ENCODE results near the gene RABGAP1L.
"Not testable (repeated sequence)": the region's sequence is repeated elsewhere in the genome, so short reads cannot be mapped to it uniquely, and the experiment has no call there.

Gene RABGAP1L

DNA sequence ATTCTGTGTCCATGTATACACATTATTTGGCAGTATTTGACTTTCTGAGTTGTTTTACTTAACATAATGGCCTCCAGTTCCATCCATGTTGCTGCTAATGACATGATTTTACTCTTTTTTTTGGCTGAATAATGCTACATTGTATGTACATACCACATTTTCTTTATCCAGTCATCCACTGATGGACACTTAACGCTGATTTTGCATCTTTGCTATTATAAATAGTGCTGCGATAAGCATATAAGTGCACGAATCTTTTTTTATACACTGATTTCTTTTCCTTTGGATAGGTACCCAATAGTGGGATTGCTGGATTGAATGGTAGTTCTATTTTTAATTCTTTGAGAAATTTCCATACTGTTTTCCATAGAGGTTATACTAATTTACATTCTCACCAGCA, 544.0 kb downstream of the RABGAP1L start:
- DNase-seq (ENCODE audit: low read depth in 2 of 2): no peak

DNA sequence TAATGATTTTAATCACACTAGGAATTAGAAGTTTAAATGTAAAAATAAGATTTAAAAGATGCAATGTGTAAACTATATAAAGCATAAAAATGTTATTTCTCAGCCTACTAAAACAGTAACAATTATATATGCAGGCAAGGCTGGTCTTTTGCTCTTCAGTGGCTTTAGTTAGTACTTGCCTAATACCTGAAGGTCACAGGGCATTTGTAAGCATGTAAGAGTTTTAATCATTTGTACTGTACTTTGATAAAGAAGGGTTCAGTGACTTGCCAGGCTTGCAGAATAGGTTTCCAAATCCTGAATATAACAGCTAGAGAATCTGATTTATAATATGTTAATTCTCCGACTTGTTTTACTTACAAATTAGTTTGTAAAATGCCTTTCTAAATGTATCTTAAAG, 545.0 kb downstream of the RABGAP1L start:
- DNase-seq (ENCODE audit: low read depth in 2 of 2): no peak

DNA sequence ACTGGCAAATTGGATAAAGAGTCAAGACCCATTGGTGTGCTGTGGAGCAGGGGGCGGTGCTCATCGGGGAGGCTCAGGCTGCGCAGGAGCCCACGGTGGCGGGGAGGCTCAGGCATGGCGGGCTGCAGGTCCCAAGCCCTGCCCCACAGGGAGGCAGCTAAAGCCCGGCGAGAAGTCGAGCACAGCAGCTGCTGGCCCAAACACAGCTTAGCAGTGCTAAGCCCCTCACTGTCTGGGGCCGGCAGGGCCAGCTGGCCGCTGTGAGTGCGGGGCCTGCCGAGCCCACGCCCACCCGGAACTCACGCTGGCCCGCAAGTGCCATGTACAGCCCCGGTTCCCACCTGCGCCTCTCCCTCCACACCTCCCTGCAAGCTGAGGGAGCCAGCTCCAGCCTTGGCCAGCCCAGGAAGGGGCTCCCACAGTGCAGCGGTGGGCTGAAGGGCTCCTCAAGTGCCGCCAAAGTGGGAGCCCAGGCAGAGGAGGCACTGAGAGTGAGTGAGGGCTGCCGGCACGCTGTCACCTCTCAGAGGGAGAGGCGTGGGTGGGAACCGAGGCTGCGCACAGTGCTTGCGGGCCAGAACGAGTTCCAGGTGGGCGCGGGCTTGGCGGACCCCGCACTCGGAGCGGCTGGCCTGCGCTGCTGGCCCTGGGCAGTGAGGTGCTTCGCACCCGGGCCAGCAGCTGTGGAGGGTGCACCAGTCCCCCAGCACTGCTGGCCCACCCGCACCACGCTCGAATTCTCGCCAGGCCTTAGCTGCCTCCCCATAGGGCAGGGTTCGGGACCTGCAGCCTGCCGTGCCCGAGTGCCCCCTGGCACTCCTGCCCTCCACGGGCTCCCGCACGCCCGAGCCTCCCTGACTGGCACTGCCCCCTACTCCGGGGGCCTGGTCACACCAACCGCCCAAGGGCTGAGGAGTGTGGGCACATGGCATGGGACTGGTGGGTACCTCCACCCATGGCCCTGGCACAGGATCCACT, 551.8 kb downstream of the RABGAP1L start:
- no peak for DNase-seq (ENCODE audit: low read depth in 2 of 2)

DNA sequence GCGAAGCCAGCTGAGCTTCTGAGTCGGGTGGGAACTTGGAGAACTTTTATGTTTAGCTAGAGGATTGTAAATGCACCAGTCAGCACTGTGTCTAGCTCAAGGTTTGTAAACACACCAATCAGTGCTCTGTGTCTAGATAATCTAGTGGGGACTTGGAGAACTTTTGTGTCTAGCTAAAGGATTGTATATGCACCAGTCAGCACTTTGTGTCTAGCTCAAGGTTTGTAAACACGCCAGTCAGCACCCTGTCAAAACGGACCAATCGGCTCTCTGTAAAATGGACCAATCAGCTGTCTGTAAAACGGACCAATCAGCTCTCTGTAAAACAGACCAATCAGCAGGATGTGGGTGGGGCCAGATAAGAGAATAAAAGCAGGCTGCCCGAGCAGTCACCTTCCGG, 552.5 kb downstream of the RABGAP1L start:
- DNase-seq (ENCODE audit: low read depth in 2 of 2): not testable (repeated sequence)

DNA sequence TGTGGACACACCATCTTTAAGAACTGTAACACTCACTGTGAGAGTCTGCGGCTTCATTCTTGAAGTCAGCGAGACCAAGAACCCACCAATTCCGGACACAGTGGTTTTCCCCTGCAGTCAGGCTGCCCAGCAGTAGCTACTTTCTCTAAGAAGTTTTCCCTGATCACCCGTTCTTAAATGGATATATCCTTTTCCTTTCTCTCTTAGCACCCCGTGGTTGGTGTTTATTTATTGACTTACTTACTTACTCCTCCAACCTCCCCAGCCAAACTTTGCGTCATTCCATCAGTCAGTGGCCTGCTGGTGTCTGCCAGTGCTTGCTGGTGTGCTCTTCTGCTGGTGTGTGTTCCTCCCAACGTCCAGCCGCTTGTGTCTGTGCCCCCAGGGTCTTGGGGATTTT, 553.2 kb downstream of the RABGAP1L start:
- DNase-seq (ENCODE audit: low read depth in 2 of 2): no peak

DNA sequence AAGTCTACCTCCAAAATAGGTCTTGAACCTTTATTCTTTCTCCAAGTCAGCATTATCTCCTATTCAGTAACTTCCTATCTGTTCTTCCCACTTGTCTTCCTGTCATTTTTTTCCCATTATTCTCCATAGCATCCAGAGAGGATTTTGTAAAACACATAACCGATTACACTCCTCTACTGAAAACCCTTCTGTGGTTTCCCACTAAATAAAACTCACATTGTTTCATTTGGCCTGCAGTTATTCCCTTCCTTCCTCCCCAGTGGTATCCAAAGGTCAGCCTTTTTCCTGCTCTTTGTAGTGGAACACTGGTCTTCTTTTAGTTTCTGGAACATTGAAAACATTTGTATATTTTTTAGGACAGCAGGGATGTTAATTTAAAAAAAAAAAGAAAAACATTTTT, 554.5 kb downstream of the RABGAP1L start:
- no peak for DNase-seq (ENCODE audit: low read depth in 2 of 2)

DNA sequence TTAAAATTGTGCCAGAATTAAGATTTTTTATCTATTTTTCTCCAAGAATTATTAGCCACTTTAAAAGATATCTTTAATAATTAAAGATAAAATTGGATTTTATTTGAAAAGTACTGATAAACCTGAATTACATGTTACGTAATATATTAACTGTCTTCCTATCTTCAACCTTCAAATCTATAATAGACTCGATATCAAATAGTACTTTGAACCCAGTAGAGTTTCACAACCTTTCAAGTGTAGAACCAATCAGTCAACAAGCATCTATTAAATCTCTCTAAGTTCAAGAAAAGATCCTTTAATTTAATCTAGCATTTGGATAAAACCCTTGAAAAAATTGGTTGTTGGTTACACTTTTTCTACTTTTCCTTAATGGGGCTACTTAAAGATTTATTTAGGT, 559.9 kb downstream of the RABGAP1L start:
- no peak for DNase-seq (ENCODE audit: low read depth in 2 of 2)

DNA sequence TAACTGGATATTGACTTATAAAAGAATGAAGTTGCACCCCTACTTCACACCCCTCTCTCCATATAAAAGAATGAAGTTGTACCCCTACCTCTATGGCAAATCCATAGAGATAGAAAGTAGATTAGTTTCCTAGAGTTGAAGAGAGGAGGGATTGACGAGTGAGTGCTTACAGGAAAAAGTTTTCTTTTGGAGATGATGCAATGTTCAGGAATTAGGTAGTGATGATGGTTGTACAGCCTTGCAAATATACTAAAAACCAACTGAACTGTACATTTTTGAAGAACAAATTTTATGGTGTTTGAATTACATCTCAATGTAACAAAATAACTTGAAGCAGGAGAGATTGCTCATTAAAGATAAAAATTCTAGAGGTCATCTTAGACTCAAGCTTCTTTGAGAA, 561.3 kb downstream of the RABGAP1L start:
- DNase-seq (ENCODE audit: low read depth in 2 of 2): no peak

DNA sequence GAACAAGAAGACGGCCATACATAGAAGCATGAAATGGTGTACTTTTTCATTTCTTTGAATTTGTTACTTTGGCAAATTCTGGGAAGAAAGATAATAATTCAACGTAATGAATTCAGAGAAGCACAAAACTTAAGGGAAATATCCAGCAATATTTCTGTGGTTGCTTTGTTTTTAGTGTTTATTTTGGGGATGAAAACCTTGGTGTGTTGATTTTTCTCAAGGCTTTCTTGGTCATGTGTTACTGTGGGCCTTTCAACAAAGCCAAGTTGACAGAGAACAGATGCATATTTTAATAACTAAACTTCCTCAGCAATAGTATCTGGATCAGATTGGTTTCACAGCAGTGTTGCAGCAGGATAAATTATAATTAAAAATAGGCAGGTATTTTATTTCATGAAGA, 561.9 kb downstream of the RABGAP1L start:
- DNase-seq (ENCODE audit: low read depth in 2 of 2): no peak

DNA sequence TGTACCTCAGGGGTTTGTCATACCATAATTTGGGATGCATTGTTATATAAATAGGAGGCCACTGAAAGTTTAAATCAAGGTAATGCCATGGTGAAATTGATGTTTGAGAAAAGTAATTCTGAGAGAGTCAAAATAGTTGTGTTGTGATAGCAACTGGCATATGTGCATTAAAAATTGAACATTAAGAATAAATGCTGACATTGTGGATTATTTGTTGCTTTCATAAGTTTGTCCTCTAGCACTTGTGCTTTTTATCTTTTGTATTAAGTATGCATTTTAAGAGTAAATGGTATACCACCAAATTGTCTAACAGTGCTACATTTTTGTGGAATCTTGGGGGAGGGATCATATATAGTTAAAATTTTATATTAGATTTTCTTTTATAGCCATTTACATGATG, 564.5 kb downstream of the RABGAP1L start:
- no peak for DNase-seq (ENCODE audit: low read depth in 2 of 2)

DNA sequence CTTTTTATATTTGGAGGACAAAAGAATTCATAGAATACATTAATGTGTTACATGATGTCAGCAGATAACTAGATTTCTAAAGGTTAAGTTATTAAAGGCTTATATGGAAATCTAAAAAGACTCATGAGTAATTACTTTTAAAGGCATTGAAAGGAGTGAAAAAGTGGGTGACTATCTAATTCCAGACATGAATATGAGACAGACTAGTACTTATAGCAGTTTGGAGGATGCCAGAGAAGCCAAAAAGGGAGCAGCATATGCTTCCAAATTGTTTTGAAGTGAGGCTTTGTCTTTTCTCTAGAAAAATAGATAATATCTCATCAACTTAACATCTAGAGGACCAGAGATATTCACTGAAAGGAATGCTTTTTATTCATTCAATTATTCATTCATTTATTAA, 564.9 kb downstream of the RABGAP1L start:
- DNase-seq (ENCODE audit: low read depth in 2 of 2): no peak

DNA sequence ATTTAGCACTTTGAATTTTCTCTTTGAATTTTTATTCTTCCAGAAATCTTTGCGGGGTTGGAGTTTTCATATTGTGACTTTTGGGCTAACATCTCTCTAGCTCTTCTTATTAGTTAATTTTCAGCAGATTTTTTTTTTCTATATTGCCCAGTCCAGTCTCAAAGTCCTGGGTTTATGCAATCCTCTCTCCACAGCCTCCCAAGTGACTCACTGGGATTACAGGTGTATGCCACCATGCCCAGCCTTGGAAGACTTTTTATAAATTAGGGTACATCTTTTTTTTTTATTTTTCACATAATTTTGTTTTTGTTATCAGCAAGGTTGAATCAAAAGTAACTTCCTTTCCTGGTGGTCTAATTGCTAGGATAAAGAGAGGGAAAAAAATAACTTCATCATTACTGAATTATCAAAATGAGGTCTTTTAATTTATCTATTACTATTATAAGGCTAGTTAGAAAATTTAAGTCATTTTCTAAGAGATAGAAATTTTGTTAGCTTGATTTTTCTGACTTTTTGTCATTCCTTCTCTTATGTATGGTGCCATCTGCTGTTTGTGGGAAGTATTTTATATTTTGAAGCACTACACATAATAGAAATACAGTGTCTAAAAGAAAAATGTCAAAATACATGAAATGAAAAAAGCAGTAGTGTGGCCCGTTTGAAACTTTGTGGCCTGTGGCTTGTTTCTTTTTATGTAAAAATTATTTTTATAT, 567.0 kb downstream of the RABGAP1L start:
- DNase-seq (ENCODE audit: low read depth in 2 of 2): no peak

DNA sequence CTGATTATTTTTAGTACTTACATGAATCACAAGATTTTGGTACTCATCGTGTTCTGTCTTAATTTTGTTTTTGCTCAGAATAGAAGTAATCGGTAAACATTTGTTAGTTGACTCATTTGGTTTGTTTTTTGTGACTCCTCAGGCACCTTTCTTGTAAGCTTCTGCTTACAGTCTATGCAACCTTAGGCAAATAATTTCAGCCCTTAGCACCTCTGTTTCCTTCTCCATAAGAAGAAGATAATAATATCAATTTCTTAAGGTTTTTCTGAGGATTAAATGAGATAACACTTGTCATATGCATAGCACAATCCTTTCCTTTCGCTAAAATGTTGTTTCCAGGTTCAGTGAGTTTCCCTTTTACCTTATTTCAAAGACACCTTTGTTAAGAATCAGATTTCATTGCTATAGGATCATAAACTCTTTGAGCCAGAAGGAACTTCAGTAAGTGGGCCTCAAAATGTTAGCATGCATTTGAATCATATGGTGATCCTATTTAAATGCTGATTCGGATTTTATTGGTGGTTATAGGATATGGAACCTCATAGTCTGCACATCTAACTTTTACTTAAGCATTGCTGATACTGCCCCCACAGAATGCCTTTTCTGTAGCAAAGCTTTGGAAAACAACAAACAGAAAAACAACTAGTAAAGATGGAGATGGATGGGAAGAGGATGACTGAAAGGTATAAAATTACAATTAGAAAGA, 567.7 kb downstream of the RABGAP1L start:
- no peak for DNase-seq (ENCODE audit: low read depth in 2 of 2)

DNA sequence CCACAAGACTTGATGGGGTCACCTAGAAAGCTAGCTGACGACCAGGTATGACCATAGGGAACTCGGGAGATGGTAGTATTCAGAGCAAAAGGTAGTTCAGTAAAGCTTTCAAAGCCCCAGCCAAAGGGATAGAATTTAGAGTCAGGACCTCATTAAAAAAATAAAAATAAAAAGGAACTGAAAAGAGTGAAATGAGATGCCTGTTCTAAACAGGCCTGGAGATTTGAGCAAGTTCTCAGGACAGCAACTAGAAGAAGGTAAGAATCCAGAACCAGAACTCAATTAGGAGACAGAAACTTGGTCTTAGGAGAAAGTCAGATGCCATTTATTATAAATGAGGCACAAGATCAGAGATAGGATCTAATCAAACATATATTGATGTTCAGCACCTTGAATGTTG, 575.0 kb downstream of the RABGAP1L start:
- DNase-seq (ENCODE audit: low read depth in 2 of 2): no peak

DNA sequence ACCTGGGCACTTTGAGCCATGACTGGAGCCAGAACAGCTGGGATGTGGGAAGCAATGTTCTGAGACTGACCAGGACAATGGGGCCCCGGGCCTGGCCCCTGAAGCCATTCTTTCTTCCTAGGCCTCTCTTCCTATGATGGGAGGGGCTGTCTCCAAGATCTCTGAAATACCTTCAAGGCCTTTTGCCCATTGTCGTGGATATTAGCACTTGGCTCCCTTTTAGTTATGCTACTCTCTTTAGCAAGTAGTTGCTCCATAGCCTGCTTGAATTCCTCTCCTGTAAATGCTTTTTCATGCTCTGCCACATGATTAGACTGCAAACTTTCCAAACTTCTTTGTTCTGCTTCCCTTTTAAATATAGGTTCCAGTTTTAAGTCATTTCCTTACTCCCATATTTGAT, 577.5 kb downstream of the RABGAP1L start:
- DNase-seq (ENCODE audit: low read depth in 2 of 2): no peak

DNA sequence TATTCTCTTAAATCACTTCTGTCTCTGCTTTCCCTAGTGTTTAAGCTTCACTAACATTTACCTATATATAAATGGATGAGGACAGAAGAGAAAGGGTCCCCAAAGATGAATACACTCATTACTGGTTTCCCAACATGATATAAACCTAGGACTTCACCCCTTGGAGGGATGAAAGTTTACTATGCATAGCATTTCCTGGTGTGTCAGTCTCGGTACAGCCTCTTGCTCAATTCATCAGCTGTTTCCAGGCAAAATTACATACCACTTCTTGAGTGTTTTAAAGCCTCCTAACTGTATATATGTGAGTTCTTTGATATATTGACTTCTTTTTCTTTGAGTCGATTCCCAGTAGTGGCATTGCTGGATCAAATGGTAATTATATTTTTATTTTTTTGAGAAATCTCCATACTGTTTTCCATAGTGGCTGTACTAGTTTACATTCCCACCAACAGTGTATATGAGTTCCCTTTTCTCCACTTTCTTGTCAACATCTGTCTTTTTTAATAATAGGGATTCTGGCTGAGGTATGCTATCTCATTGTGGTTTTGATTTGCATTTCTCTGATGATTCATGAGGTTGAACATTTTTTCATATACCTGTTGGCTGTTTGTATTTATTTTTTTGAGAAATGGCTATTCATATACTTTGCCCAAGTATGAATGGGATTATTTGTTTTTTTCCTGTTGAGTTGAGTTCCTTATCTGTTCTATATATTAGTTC, 581.1 kb downstream of the RABGAP1L start:
- no peak for DNase-seq (ENCODE audit: low read depth in 2 of 2)

DNA sequence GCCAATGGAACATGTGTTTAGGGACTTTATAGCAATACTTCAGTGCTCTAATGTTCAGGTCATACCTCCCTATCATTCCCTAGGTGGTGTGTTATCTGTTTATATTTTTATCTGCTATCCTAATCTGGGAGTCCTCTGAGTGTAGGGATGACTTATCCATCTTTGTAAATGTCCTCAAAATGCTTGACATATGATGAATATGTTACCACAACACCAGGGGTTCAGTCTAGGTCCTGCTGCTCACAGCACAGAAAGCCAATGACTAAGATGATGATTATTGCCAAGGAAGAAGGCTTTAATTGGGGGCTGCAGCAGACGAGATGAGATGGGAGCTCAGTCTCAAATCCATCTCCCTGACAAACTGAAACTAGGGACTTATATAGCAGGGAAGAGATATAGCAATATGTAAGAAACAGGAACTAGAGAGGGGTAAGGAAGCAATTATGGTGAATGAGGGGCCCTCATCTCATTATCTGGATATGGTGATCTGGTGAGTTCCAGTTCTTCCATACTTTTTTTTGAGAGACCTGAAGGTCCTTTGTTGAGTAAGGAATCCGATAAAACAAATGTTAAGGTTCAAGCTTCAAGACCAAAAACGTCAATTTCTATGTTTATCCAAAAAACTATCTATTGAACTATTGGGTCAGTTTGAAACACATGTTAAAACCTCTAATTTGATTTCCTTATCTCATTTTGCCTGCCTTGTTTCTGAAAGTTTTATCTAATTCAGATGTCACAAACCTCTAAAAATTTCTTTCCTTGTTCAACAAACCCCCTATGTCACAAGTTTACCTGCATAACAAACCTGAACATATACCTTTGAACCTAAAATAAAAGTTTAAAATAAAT, 583.7 kb downstream of the RABGAP1L start:
- DNase-seq (ENCODE audit: low read depth in 2 of 2): no peak

DNA sequence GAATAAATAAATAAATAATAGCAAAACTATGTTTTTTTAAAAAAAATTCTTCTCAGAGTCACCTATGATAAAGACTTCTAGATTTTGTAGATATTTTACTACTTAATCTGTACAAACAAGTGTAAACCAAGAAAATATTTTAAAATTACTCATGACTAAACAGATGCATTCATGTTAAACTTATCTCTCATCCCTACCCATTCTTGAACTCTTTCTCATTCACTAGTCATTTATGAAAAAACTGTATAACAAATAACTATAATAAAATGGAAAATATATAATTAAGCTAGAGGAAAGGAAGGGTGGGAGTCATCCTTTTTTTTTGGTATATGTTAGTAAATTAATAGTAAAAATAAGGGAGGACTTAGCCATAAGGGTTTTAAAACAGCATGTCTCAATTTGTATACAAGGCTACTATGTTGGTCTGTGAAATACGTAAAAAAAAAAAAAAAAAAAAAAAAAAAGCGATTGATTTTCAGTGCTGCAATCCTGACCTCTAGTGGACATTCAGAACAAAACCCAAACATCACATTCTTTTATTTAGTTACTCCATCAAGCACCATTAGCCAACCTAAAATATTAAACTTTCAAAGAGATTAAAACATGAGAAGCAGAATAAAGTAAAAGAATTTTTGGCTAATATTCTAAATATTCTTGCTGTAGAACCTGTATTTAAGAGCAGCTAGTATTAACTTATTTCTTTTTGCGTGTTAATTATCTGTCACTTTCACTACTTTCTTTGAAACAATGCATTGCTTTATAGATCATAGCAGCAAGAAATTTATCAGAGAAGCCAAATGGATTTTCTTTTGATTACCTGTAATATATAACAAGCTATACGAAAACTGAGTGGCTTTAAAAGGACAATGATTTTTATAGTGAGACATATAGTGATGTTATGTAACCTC, 584.6 kb downstream of the RABGAP1L start:
- no peak for DNase-seq (ENCODE audit: low read depth in 2 of 2)

DNA sequence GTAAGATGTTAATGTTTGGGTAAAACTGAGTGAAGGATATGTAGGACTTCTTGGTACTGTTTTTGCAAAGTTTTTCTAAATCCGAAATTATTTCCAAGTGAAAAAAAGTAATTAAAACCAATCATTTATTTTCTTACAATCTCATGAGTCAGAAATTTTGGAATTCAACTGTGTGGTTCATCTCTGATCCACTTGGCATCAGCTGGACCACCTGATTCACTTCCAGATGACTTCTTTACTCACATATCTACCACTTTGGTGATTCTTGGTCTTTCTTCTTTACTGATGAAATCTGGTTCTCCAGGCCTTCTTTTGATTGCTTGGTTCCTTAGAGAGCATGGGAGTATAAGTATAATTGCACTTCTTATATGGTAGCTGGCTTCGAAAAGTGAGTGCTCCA, 585.6 kb downstream of the RABGAP1L start:
- DNase-seq (ENCODE audit: low read depth in 2 of 2): no peak

Data from stimulated activated CD4-positive, alpha-beta T cell treated with anti-CD3 and anti-CD28 coated beads, Interleukin-4, amount 100 ng/mL, for 48 hours (primary cell).